ENCODE measurements around the gene CFAP46.
"Not testable (repeated sequence)": the region's sequence is repeated elsewhere in the genome, so short reads cannot be mapped to it uniquely, and the experiment has no call there.

CFAP46 gene

DNA sequence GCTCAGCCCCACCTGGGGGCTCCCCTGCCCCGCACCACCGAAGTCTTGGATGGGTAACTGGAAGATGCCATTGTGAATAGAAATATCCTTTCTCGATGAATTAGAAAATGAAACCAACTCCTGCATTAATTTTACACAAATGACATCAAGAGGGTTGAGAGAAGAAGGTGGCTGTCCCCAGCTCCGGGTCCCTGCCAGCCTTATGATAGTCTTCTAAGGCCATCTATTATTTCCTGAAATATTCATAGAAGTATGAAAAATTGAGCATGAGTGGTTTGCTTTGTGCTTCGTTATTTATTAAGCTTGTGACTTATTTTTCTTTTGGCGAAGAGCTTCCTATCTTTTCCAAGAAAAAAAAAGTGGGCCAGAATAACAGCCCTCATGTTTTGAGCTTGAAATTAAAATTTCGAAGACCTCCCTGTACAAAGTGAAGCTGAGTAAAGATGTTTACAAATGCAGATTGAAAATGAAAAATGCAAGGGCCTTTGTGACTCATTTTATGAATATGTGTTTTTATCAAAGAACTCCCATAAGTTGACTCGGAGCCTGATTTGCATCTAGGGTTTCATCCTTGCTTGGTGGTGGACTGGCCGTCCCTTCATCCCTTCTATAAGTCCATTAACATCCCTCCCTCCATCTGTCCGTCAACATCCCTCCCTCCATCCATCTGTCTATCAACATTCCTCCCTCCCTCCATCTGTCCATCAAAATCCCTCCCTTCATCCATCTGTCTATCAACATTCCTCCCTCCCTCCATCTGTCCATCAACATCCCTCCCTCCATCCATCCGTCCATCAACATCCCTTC lies 20.5 kb upstream of the CFAP46 start:
- DNase-seq (ENCODE audit: low spot score): no peak

DNA sequence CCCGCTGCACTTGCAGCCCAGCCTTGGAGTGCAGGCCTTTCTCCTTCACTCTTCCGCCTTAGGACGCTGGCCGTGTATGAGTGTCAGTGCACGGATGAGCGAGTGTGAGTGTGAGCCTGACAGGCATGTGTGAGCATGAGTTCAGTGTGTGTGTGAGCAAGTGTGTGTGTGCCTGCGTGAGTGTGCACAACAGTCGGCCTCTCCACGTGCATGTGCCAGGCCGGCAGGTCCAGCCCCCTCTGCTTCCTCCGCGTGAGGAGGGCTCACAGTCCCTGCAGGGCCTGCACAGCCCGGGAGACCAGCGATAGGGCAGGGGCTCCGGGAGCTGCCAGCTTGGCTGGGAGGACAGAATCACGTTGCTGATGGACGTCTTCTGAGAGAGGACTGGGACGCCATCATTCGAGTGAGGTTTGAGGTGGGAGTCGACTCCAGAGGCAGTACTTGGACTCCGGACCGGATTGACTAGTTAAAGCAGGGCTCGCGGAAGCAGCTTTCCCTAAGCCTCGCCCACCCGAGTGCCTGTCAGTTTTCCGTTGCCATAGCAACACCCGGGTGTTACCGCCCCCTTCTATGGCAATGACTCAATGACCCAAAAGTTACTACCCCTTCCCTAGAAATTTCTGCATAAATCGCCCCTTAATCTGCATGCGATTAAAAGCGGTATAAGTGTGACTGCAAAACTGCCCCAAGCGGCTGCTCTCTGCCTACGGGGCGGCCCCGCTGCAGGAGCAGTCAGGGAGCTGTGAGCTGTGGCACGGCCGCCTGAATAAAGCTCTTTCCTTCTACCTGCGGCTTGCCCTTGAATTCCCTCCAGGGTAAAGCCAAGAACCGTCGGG lies 19.6 kb upstream of the CFAP46 start:
- DNase-seq (ENCODE audit: low spot score): peak; percentile 67

DNA sequence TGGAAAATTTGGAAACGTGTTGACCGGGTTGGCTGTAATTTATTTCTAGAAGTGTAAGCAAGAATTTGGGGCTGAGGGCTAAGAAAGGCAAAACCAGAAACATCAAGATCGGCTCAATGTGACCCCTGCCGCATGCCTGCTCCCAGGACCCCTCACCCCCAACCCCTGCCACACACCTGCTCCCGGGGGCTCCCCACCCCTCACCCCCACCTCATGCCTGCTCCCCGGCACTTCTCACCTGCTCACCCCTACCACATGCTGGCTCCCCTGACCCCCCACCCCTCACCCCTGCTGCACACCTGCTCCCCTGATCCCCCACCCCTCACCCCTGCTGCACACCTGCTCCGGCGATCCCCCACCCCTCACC lies 19.0 kb upstream of the CFAP46 start:
- no peak for DNase-seq (ENCODE audit: low spot score)

DNA sequence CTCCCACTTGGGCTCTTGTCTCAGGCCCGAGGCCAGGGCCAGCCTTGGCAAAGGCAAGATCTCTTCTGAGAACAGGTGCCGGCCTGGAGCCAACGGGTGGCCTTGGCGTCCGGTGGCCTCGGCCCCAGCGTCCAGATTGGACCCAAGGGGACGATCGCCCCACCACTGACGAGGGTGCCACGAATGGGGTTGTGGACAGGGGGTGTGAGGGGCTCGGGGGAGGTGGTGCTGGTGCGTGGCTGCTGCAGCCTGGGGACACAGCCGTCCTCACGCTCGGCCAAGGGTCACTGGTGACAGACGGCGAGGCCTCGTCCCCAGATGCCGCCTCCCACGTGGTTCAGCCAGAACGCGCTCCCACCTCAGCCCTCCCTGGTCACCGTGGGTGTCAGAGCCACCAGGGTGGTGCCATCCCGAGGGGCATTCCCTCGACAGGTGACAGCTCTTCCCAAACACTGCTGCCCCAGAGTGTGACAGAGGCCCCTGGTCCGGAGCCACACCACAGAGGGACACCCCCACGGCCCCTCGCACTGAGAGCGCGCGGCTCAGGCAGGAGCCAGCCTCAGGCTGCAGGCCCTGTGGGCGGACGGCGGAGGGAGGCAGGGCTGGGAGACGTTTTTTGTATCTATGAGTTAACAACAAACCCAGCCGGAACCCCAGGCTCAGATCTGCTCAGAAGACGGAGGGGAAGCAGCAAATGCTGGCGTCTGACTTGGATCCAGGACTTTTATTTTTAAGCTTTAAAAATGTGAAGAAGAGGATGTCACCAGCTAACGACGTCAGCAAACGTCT lies 18.5 kb upstream of the CFAP46 start:
- DNase-seq (ENCODE audit: low spot score): no peak

DNA sequence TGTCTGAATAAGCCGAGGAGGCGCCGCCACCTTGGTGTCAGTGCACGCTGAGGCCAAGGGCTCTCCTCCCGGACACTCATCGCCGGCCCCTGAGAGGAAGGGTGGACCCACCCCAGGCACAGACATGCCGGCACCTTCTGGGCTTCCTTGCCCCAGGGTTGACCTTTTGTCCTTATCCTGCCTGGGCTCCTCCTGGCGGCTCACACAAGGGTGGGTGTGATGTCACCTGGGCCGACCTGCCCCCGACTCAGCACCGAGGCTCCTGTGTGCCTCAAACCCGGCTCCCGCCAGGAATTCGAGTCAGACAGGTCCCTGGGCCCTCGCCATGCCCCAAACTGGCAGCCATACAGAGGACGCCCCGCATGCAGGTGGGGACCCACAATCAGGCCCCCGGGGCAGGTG lies 17.7 kb upstream of the CFAP46 start:
- DNase-seq (ENCODE audit: low spot score): no peak

DNA sequence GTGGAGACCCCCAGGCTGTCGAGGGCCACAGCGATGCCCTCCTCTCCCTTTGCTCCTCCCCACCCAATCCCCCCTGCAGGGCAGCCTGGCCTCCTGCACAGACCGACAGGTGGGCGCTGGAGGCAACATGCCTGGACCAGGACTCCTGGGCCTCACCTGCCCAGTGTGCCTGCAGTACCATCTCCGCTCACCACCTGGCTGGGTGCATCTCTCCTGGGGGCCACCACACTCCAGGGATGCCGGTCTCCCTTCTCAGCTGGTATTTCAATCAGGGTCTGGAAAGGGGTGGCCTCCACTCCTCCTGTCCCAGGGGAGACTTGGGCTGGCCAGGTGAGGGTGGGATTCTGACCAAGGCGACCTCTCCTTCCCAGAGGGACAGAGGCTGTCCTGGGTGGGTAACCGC lies 17.2 kb upstream of the CFAP46 start:
- DNase-seq (ENCODE audit: low spot score): no peak

DNA sequence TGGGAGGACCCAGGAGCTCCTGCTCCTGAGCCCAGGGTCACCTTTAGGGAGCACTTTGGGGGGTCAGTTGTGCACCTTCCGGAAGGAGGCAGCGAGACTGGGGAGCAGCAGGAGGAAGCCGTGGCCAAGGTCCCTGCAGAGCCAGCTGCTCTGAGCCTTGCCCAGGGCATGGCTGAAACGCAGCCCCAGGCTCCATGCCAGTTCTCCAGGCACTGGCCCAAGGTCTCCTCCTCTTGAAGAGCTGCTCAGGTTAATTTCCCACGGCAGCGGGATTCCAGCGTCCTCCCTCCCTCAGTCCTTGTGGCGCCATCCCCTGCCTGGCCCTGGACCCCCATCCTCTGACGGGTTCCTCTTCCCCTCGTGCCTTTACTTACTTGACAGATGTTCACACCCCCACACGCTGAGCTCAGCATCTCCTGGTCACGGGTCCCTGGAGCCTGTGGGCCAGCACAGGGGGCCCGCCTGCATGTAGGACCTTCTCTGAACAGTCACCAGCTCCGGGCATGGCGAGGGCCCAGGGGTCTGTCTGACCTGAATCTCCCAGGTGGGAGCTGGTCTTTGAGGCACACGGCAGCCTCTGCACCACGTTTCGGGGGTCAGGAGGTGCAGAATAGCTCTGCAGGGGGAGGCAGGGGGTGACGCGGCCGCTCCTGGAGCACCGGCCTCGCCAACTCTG lies 16.7 kb upstream of the CFAP46 start:
- DNase-seq (ENCODE audit: low spot score): no peak

DNA sequence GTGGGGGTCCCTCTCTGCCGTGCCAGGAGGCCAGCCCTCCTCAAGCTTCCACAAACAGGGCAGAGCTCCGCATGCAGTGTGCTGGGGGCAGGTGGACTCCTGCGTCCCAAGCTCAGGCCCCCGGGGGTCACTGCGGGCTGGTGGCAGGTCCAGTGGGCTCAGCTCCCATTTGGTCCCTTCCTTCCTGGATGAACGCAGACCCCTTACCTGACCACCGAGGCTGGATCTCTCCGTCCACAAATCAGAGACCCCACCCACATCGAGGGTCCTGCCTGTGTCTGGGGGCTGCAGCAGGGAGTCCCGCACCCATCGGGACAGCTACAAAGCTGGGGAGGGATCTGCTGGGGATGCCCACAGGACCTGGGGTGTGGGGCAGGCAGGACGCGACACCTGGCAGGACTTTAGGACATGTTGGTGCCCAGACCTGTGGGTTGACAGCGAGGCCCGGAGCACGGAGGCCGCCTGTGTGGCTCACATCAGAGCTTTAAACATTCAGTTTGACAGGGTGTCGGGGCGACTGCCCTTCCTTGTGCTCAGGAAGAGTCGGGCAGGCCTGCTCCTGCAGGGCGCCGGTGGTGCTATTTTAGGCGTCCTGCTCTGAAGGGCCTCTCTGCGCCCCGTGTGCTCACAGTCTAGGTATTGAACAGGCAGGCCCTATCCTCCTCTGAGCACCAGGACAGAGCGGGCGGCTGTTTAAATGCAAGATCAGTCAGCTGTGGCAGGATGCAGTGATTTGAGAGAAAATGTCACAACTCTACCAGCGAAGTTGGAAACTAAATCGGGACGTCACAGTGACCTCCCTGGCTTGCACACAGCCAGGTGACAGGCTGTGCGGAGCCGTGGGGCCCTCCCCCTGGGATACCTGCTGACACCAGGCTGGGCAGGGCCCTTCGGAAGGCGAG lies 15.9 kb upstream of the CFAP46 start:
- no peak for DNase-seq (ENCODE audit: low spot score)

DNA sequence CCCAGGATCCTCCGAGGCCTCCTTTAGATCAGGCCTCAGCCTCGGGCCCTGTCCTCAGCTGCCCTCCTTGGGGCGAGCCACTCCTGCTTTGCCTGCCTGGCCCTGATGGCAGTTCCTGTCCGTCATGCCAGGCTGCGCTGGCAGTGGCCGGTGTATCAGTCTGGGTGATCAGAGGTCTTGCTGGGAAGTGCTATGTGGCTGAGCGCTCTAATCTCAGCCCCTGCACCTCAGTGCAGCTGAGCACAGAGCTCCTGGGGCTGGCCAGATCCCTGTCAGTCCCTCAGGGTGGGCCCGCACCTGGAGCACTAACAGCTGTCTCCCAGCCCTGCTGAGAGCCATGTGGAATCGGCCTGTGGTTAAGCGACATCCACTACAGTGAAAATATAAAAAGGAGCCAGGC lies 14.8 kb upstream of the CFAP46 start:
- no peak for DNase-seq (ENCODE audit: low spot score)

DNA sequence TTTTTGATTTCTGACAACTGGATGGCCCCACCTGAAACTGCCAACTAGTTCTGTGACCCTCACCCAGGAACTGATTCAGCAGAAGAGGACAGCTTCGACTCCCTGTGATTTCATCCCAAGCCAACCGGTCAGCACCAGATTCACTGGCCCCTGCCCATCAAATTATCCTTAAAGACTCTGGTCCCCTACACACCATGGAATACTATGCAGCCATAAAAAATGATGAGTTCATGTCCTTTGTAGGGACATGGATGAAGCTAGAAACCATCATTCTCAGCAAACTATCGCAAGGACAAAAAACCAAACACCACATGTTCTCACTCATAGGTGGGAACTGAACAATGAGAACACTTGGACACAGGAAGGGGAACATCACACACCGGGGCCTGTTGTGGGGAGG lies 13.9 kb upstream of the CFAP46 start:
- not testable (repeated sequence) for DNase-seq (ENCODE audit: low spot score)

DNA sequence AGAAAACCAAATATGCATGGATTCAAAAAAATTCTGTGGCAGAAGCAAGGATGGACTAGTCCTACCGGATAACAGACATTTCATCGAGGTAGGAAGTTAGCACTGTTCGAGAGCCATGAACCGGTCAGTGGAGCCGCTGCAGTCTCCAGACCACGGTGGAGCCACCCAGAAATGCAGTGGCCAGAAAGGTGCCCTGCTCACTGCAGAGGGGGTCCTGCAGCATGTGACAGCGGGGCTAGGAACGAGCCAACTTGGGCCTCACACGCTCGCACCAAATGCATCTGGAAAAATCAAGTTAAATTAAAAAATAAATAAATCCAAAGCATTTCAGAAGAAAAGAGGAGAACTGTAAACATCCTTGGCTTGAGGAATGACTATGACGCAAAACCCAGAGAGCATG lies 13.1 kb upstream of the CFAP46 start:
- no peak for DNase-seq (ENCODE audit: low spot score)

DNA sequence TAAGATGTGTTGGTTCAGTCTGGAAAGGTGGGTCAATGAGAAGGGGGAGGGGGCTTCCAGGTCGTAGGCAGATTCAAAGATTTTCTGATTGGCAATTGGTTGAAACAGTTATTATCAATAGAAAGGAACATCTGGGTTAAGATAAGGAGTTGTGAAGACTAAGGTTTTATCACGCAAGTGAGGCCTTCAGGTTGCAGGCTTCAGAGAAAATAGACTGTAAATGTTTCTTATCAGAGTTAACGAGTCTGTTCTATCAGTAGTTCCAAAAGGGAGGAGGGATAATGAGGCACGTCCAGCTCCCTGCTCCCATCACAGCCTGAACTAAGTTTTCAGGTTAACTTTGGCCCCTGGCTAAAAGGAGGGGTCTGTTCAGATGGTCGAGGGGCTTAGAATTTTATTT lies 11.1 kb upstream of the CFAP46 start:
- DNase-seq (ENCODE audit: low spot score): no peak

DNA sequence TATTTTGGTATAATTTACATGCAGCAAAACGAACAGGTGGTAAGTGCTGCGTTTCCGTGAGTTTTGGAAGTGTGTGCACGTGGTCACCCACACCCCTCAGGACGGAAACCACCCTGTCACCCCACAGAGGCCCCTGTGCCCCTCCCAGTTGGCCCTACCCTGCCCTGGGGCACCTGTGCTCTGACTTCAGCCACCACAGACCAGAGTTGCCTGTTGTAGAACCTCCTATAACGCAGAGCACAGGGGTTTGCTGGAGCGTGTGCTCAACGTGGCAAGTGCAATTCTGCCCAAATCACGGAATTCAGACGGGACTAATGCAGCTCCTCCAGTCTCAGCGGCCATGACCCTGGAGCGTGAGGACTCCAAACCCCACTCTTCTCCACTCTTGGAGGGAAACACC lies 9.6 kb upstream of the CFAP46 start:
- no peak for DNase-seq (ENCODE audit: low spot score)

DNA sequence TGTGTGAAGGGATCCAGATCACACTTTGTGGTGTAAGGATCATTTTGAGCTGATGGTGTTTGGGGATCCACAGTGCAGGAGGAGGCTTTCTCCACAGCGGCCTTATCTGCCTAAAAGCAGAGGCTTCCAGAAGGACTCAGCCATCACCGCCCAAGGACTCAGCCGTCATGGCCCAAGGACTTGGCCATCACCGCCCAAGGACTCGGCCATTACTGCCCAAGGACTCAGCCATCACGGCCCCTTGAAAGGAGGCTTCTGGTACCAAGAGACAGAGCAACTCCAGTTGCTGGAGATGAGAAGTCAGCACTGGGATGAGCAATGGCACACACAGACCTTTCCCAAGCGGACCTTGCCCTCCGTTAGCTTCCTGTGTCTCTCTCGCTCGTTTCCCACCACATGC lies 6.0 kb upstream of the CFAP46 start:
- no peak for DNase-seq (ENCODE audit: low spot score)

DNA sequence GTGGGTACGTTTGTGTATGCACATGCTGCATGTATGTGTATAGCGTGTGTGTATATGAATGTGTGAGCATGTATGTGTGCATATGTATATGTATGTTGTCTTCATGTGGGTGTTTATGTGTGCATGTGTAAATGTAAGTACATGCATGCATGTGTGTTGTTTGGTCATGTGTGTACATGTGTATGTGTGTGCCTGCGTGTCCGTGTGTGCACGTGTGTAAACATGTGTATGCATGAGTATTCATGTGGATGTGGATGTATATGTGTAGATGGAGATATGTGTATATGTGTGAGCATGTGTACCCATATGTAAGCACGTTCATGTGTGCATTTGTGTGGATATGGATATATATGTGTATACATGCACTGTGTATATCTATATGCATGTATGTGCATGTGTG lies 5.5 kb upstream of the CFAP46 start:
- DNase-seq (ENCODE audit: low spot score): no peak

DNA sequence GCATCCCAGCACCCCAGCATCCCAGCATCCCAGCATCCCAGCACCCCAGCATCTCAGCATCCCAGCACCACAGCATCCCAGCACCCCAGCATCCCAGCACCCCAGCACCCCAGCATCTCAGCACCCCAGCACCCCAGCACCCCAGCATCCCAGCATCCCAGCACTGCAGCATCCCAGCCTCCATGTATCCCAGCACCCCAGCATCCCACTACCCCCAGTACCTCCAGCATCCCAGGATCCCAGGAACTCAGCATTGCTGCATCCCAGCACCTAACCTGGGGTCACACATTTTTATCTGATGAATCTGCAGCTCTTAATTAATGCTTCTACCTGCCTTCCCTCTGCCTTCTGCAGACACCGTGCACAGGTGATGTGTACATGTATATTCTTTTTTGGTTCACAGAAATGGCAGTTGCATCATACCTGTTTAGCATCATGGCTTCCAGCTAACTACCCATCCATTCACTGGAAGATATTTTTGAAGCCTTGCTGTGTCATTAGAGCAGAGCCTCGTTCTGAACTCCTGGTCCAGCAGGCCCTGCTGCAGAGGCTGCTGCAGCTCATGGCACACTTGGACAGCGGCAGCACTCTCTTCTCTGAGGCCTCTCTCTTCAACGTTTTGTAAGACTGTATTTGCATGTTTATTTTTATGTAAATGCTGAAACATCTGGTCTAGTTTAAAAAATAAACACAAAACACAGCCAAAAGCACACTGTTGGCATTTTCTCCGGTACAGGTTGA lies 4.6 kb upstream of the CFAP46 start:
- no peak for DNase-seq (ENCODE audit: low spot score)

DNA sequence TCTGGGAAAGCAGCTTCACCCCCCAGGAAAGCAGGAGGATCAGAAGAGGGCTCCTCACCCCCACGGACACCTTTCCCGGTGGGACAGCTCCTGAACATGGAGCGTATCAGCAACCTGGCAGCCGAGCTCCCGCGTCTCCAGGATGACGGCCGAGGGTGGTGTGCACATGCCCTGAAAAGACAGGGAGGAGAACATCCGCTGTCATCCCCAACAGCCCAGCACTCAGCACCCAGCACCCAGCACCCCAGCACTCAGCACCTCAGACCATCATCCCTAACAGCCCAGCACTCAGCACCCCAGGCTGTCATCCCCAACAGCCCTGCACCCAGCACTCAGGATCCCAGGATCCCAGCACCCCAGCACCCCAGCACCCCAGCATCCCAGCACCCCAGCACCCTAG lies 3.9 kb upstream of the CFAP46 start:
- DNase-seq (ENCODE audit: low spot score): no peak

DNA sequence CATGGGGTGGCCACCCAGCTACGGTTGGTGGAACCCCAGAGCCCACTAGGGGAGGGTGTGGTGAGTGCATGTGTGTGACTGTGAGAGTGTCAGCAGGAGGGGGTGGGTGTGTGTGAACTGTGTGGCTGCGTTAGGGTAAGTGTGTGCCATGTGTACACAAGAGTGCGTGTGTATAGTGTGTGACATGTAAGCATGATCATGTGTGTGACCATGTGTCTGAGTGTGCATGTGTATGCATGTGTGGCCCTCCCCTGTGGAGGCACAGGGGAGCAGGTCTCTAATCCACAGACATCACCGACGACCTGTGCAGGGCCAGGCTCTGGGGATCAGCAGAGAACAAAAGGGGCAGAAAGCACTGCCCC lies 3.5 kb upstream of the CFAP46 start:
- DNase-seq (ENCODE audit: low spot score): no peak

DNA sequence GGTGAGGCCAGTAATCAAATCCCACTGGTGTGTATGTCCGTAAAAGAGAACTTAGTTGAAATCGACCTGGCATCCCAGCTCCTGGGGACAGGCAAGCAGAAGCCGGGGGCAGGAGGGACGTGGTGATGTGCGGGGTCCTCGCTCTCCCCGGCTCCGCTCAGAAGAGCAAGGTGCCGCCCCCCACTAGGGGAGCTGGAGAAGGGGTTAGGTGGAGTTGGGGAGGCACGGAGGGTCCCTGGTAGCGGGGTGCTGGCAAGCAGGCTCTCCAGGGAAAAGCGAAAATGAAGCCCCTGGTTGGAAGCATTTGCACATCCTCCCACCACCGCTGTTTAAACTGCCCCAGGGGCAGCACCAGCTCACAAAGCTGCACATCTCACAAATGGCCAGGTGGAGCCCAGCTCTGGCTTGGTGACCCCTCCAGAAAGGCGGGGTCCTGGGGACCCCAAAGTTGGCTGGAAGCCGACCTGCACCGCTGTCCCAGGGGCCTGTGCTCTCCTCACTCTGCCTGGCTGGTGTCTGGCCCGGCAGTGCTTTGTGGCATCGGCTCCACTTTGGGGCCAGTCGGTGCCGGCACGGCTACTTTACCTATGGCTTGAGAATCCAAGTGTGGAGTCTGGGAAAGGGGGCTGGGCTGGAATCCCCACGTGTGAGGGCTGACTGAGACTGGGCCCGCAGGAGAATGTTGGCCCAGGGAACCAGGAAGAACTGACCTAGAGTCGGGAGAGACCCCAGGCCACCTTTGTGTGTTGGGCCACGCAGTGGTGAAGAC lies 2.9 kb upstream of the CFAP46 start:
- no peak for DNase-seq (ENCODE audit: low spot score)

DNA sequence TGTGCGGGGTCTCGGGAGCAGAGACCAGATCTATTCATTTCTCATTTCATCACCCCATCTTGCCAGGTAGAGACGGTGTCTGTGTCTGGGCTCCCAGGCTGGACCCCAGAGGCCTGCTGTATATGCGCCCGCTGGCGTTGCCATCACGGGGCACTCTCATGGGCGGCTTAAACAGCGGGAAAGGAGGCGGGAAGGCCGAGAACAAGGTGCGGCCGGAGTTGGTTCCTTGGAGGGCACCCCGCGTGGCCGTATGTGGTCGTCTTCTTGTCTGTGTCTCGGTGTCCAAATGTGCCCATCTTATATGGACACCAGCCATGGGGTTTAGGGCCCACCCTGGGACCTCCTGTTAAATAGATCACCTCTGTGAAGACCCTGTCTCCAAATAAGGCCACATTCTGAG lies 2.1 kb upstream of the CFAP46 start:
- DNase-seq (ENCODE audit: low spot score): no peak
